ENCODE measurements around the gene CFAP300.

Gene CFAP300

DNA sequence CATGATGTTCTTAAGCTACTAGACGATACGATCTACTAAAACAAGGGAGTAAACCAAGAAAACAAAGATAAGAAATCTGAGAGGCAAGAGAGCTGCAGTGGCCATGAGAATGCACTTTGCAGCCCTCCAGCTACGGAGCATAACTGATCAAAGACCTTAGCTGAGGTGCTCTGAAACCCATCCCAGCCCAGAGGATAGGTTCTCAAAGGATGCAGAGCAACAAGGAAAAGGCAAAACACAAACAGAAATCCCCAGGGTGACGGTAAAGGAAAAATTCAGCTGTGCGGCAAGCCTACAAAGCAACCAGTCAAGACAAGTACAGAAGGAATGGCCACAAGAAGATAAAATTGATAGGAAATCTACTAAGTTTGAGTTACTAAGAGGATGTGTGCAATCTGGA is 32.5 kb upstream of the CFAP300 start:
- no peaks in the 10 kb centered on the region for H3K27me3 ChIP-seq (ENCODE audit: control insufficient read depth, insufficient read depth, low read length)
- no peak overlapping the region for H3K4me2 ChIP-seq (ENCODE audit: low read length)
- no peaks in the 10 kb centered on the region for H3K79me2 ChIP-seq
- H3K9ac ChIP-seq, result no peak overlapping the region
- H3K9me3 ChIP-seq (ENCODE audit: control insufficient read depth, low read length), result no peaks in the 10 kb centered on the region
- no peak overlapping the region for H3K27ac ChIP-seq
- TF ChIP-seq CTCF (IDR thresholded peaks at IDR 0.05), result no peak
- H3K4me3 ChIP-seq (ENCODE audit: low read depth, low read length), result no peak overlapping the region
- H2AFZ ChIP-seq, result no peak overlapping the region
- no peaks in the 10 kb centered on the region for H3K4me1 ChIP-seq
- H3K36me3 ChIP-seq (ENCODE audit: control insufficient read depth, insufficient read depth, low read length), result no peaks in the 10 kb centered on the region

GRCh38 chr11:102017026-102017425 is 30.2 kb upstream of the CFAP300 start:
- no peaks in the 10 kb centered on the region for H3K9me3 ChIP-seq (ENCODE audit: control insufficient read depth, low read length)
- H3K27ac ChIP-seq, result no peak overlapping the region
- no peaks in the 10 kb centered on the region for H3K4me1 ChIP-seq
- no peak overlapping the region for H3K4me3 ChIP-seq (ENCODE audit: low read depth, low read length)
- H3K27me3 ChIP-seq (ENCODE audit: control insufficient read depth, insufficient read depth, low read length), result no peaks in the 10 kb centered on the region
- H2AFZ ChIP-seq, result no peak overlapping the region
- no peak overlapping the region for H3K9ac ChIP-seq
- H3K79me2 ChIP-seq, result no peaks in the 10 kb centered on the region
- H3K4me2 ChIP-seq (ENCODE audit: low read length), result no peak overlapping the region
- no peaks in the 10 kb centered on the region for H3K36me3 ChIP-seq (ENCODE audit: control insufficient read depth, insufficient read depth, low read length)
- no peak for TF ChIP-seq CTCF (IDR thresholded peaks at IDR 0.05)

DNA sequence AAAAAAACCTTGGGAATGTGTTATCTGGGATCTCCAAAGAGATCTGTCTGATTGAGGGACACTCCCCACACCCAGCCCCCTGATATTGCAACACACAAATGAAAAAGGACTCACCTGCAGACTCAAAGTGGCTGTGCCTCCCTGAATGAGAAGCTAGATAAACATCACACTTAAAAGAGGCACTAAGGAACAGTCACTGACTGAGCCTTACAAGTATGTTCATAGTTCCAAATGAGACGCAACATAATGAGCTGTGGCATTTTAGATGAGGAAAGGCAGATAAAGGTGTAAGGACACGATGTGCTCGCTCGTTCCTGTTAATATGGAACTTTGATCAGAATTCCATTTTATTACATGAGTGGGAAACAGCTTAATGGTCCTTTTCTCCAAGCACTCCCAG is 21.0 kb upstream of the CFAP300 start:
- Histone ChIP-seq H3K9me3 (ENCODE audit: control insufficient read depth, low read length) (no peaks in the 10 kb centered on the region), H2AFZ (no peak overlapping the region), H3K4me1 (no peaks in the 10 kb centered on the region), H3K4me3 (ENCODE audit: low read depth, low read length) (no peak overlapping the region), H3K4me2 (ENCODE audit: low read length) (no peak overlapping the region), H3K79me2 (no peaks in the 10 kb centered on the region), H3K27ac (no peak overlapping the region), H3K36me3 (ENCODE audit: control insufficient read depth, insufficient read depth, low read length) (no peaks in the 10 kb centered on the region), H3K27me3 (ENCODE audit: control insufficient read depth, insufficient read depth, low read length) (no peaks in the 10 kb centered on the region), H3K9ac (no peak overlapping the region)
- no peak for TF ChIP-seq CTCF (IDR thresholded peaks at IDR 0.05)

DNA sequence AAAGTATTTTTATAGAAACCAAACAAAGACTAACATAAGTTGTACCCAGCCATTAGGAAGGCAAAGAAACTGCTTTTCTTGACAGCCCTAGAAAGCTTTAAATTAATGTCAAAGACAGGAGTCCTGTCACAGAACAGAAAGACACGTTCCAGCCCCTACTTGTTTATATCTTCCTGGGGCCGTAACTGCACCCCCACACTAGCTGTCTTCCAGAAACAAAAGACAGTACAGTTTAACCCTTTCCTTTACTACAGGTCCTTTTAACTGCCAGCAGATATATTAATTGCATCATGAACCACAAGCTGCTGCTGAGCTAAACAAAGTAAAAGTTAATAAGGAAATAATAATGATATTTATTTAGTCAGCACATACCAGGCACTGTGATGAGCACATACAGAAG is 20.3 kb upstream of the CFAP300 start:
- H3K27ac ChIP-seq, result no peak overlapping the region
- TF ChIP-seq CTCF (IDR thresholded peaks at IDR 0.05), result no peak
- no peak overlapping the region for H2AFZ ChIP-seq
- no peak overlapping the region for H3K9ac ChIP-seq
- H3K4me1 ChIP-seq, result no peaks in the 10 kb centered on the region
- no peak overlapping the region for H3K4me2 ChIP-seq (ENCODE audit: low read length)
- no peaks in the 10 kb centered on the region for H3K9me3 ChIP-seq (ENCODE audit: control insufficient read depth, low read length)
- H3K36me3 ChIP-seq (ENCODE audit: control insufficient read depth, insufficient read depth, low read length), result no peaks in the 10 kb centered on the region
- no peaks in the 10 kb centered on the region for H3K79me2 ChIP-seq
- no peaks in the 10 kb centered on the region for H3K27me3 ChIP-seq (ENCODE audit: control insufficient read depth, insufficient read depth, low read length)
- H3K4me3 ChIP-seq (ENCODE audit: low read depth, low read length), result no peak overlapping the region

GRCh38 chr11:102036757-102037156 is 10.5 kb upstream of the CFAP300 start:
- no peak overlapping the region for H3K9ac ChIP-seq
- H3K27me3 ChIP-seq (ENCODE audit: control insufficient read depth, insufficient read depth, low read length), result no peaks in the 10 kb centered on the region
- no peak overlapping the region for H2AFZ ChIP-seq
- H3K9me3 ChIP-seq (ENCODE audit: control insufficient read depth, low read length), result no peaks in the 10 kb centered on the region
- no peak overlapping the region for H3K27ac ChIP-seq
- no peaks in the 10 kb centered on the region for H3K79me2 ChIP-seq
- H3K4me3 ChIP-seq (ENCODE audit: low read depth, low read length), result no peak overlapping the region
- no peaks in the 10 kb centered on the region for H3K4me1 ChIP-seq
- no peaks in the 10 kb centered on the region for H3K36me3 ChIP-seq (ENCODE audit: control insufficient read depth, insufficient read depth, low read length)
- TF ChIP-seq CTCF (IDR thresholded peaks at IDR 0.05), result no peak
- no peak overlapping the region for H3K4me2 ChIP-seq (ENCODE audit: low read length)

Data from parathyroid adenoma (tissue), 2 donors.